HepG2 (cell line): Measurements from ENCODE around the gene SYNGR2. TPM values are rescaled to one million over a fixed set of nuclear protein-coding genes. Genes with fewer than 3 reads are reported as not detected.
A peak's percentile ranks its signal among the peaks of the same experiment; 100 is the strongest.

Source experiments
- CBFB ChIP-seq: sonication (generic); formaldehyde crosslinking; IDR thresholded peaks from 2 replicates; pipeline ENCODE4 v1.4.0; 2020; ENCODE audit warnings: missing genetic modification reagents
- HNRNPH1 ChIP-seq: fragments of 200-400 bp; formaldehyde crosslinking; optimal IDR thresholded peaks from 2 replicates; pipeline ENCODE3; 2017; ENCODE audit warnings: mild to moderate bottlenecking, low read depth, low read length
- NPAS2 ChIP-seq: sonication (generic); formaldehyde crosslinking; IDR thresholded peaks from 2 replicates; pipeline ENCODE4 v1.8.0; 2022; ENCODE audit warnings: mild to moderate bottlenecking, missing genetic modification reagents, borderline replicate concordance
- ZBTB21 ChIP-seq: sonication (generic); formaldehyde crosslinking; IDR thresholded peaks from 2 replicates; pipeline ENCODE4 v1.4.0; 2020; ENCODE audit warnings: missing genetic modification reagents
- ZNF296 ChIP-seq: sonication (generic); formaldehyde crosslinking; conservative IDR thresholded peaks from 2 replicates; pipeline ENCODE4 v1.5.0; 2020; ENCODE audit warnings: mild to moderate bottlenecking, missing genetic modification reagents
- ZNF317 ChIP-seq: sonication (generic); formaldehyde crosslinking; IDR thresholded peaks from 2 replicates; pipeline ENCODE4 v1.5.0; 2020; ENCODE audit warnings: mild to moderate bottlenecking, missing genetic modification reagents
- ZNF530 ChIP-seq: sonication (generic); formaldehyde crosslinking; IDR thresholded peaks from 2 replicates; pipeline ENCODE4 v1.5.0; 2020; ENCODE audit warnings: low read depth, mild to moderate bottlenecking, missing genetic modification reagents
- ZNF605 ChIP-seq: sonication (generic); formaldehyde crosslinking; IDR thresholded peaks from 2 replicates; pipeline ENCODE4 v1.8.0; 2022; ENCODE audit warnings: mild to moderate bottlenecking, missing genetic modification reagents
- ZNF709 ChIP-seq: sonication (generic); formaldehyde crosslinking; IDR thresholded peaks from 2 replicates; pipeline ENCODE4 v1.5.0; 2020; ENCODE audit warnings: mild to moderate bottlenecking, missing genetic modification reagents
- ZNF781 ChIP-seq: sonication (generic); formaldehyde crosslinking; IDR thresholded peaks from 2 replicates; pipeline ENCODE4 v1.5.1; 2020; ENCODE audit warnings: borderline replicate concordance, mild to moderate bottlenecking, missing genetic modification reagents; ENCODE audit errors: not compliant biosample characterization
- ZNF788 ChIP-seq: sonication (generic); formaldehyde crosslinking; IDR thresholded peaks from 2 replicates; pipeline ENCODE4 v1.5.0; 2020; ENCODE audit warnings: mild to moderate bottlenecking, missing genetic modification reagents, borderline replicate concordance
- polyA plus RNA-seq, 8 experiments: library from polyadenylated mRNA; depleted of rRNA in 3 of 8; stranded (reverse) in 7 of 8; unstranded in 1 of 8; fragments of >200 nt; fragmentation: Illumina TruSeq in 4 of 8; extraction: Trizol in 4 of 8; gene quantifications; 2 replicates each; pipeline versions ENCODE4 v1.2.1 to v1.2.3, GENCODE V29; 2011 to 2016; ENCODE audit warnings: low read depth in 4 of 8, missing spikeins in 1 of 8, mixed read lengths in 1 of 8; ENCODE audit not compliant: insufficient read depth in 1 of 8
- total RNA-seq, 5 experiments: library from RNA; depleted of rRNA; stranded (reverse); fragments of >200 nt; fragmentation: Illumina TruSeq; extraction: Trizol; gene quantifications; 2 replicates each; pipeline ENCODE4 v1.2.3, GENCODE V29; 2016; ENCODE audit warnings: low read depth in 1 of 5
- TF ChIP-seq, protein P1 (sequence below): sonication (generic); formaldehyde crosslinking; IDR thresholded peaks from 2 replicates; pipeline ENCODE4 v1.8.1; 2022; ENCODE audit warnings: low read depth, mild to moderate bottlenecking, missing genetic modification reagents
- TF ChIP-seq, protein P2 (sequence below): sonication (generic); formaldehyde crosslinking; IDR thresholded peaks from 2 replicates; pipeline ENCODE4 v1.8.0; 2022; ENCODE audit warnings: missing genetic modification reagents, low read depth, mild to moderate bottlenecking, borderline replicate concordance
- TF ChIP-seq, protein P3 (sequence below): sonication (generic); formaldehyde crosslinking; IDR thresholded peaks from 2 replicates; pipeline ENCODE4 v1.5.0; 2020; ENCODE audit warnings: missing genetic modification reagents
- TF ChIP-seq, protein P4 (sequence below): sonication (generic); formaldehyde crosslinking; IDR thresholded peaks from 2 replicates; pipeline ENCODE4 v1.4.0; 2020; ENCODE audit warnings: mild to moderate bottlenecking, missing genetic modification reagents, borderline replicate concordance
- TF ChIP-seq, protein P5 (sequence below): sonication (generic); formaldehyde crosslinking; IDR thresholded peaks from 2 replicates; pipeline ENCODE4 v1.8.0; 2022; ENCODE audit warnings: mild to moderate bottlenecking, missing genetic modification reagents
- TF ChIP-seq, protein P6 (sequence below): sonication (generic); formaldehyde crosslinking; IDR thresholded peaks from 2 replicates; pipeline ENCODE4 v1.8.1; 2023; ENCODE audit warnings: missing genetic modification reagents, inconsistent platforms, borderline replicate concordance
- TF ChIP-seq, protein P7 (sequence below): IDR thresholded peaks from 2 replicates; pipeline ENCODE4 v1.6.1; 2016; ENCODE audit warnings: low read depth, borderline replicate concordance

Gene SYNGR2
- total and polyA plus RNA-seq, 2 of the 13 experiments (the other 11 are each of a cell fraction or from before 2014, with no cell fraction given): 46.7 to 170 TPM

DNA sequence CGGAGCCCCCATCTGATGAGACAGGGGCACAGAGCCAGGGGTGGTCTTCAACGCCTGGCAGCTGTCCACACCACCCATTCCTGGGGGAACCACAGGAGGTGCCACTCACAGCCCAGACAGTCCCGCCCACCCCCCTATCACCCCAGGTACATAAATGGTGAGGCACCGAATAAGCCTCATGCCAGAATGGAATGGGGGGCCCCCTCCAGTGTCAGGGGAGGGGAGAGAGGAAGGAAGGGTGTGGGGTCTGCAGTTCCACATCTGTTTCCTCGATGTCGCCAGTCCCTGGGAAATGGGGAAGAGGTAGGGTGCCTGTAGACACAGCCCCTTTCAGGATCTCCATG, 41.5 kb upstream of the SYNGR2 start (continued):
- TF ChIP-seq, protein P1, sequence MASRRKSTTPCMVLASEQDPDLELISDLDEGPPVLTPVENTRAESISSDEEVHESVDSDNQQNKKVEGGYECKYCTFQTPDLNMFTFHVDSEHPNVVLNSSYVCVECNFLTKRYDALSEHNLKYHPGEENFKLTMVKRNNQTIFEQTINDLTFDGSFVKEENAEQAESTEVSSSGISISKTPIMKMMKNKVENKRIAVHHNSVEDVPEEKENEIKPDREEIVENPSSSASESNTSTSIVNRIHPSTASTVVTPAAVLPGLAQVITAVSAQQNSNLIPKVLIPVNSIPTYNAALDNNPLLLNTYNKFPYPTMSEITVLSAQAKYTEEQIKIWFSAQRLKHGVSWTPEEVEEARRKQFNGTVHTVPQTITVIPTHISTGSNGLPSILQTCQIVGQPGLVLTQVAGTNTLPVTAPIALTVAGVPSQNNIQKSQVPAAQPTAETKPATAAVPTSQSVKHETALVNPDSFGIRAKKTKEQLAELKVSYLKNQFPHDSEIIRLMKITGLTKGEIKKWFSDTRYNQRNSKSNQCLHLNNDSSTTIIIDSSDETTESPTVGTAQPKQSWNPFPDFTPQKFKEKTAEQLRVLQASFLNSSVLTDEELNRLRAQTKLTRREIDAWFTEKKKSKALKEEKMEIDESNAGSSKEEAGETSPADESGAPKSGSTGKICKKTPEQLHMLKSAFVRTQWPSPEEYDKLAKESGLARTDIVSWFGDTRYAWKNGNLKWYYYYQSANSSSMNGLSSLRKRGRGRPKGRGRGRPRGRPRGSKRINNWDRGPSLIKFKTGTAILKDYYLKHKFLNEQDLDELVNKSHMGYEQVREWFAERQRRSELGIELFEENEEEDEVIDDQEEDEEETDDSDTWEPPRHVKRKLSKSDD (CRISPR knock-in tag): no peak
- TF ChIP-seq ZNF605 (CRISPR knock-in tag): 0 out of 2 replicates have a peak, but pooled peaks have one; percentile 16
- TF ChIP-seq, protein P2, sequence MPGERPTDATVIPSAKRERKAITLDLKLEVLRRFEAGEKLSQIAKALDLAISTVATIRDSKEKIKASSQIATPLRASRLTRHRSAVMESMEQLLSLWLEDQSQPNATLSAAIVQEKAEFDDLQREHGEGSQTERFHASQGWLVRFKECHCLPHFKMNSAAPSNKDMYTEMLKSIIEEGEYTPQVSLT (CRISPR knock-in tag): no peak
- TF ChIP-seq ZNF296 (CRISPR knock-in tag): no peak
- 0 out of 2 replicates have a peak, but pooled peaks have one; percentile 5 for TF ChIP-seq ZNF788 (CRISPR knock-in tag)
- TF ChIP-seq CBFB: no peak
- TF ChIP-seq, protein P3, sequence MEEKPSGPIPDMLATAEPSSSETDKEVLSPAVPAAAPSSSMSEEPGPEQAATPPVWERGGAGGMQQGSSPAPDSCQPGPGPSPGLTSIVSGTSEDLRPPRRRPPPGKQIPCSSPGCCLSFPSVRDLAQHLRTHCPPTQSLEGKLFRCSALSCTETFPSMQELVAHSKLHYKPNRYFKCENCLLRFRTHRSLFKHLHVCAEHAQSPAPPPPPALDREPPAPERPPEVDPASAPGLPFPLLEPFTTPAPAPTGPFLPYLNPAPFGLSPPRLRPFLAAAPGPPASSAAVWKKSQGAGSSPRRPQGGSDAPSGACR: no peak; the same call in 1 of the 2 replicates
- TF ChIP-seq, protein P4, sequence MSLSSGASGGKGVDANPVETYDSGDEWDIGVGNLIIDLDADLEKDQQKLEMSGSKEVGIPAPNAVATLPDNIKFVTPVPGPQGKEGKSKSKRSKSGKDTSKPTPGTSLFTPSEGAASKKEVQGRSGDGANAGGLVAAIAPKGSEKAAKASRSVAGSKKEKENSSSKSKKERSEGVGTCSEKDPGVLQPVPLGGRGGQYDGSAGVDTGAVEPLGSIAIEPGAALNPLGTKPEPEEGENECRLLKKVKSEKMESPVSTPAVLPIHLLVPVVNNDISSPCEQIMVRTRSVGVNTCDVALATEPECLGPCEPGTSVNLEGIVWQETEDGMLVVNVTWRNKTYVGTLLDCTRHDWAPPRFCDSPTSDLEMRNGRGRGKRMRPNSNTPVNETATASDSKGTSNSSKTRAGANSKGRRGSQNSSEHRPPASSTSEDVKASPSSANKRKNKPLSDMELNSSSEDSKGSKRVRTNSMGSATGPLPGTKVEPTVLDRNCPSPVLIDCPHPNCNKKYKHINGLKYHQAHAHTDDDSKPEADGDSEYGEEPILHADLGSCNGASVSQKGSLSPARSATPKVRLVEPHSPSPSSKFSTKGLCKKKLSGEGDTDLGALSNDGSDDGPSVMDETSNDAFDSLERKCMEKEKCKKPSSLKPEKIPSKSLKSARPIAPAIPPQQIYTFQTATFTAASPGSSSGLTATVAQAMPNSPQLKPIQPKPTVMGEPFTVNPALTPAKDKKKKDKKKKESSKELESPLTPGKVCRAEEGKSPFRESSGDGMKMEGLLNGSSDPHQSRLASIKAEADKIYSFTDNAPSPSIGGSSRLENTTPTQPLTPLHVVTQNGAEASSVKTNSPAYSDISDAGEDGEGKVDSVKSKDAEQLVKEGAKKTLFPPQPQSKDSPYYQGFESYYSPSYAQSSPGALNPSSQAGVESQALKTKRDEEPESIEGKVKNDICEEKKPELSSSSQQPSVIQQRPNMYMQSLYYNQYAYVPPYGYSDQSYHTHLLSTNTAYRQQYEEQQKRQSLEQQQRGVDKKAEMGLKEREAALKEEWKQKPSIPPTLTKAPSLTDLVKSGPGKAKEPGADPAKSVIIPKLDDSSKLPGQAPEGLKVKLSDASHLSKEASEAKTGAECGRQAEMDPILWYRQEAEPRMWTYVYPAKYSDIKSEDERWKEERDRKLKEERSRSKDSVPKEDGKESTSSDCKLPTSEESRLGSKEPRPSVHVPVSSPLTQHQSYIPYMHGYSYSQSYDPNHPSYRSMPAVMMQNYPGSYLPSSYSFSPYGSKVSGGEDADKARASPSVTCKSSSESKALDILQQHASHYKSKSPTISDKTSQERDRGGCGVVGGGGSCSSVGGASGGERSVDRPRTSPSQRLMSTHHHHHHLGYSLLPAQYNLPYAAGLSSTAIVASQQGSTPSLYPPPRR: no peak
- no peak for TF ChIP-seq ZBTB21 (CRISPR knock-in tag)
- 0 out of 2 replicates have a peak, but pooled peaks have one; percentile 11 for TF ChIP-seq ZNF709 (CRISPR knock-in tag)
- 0 out of 2 replicates have a peak, but pooled peaks have one; percentile 23 for TF ChIP-seq ZNF317
- TF ChIP-seq HNRNPH1: no peak
- TF ChIP-seq ZNF781 (CRISPR knock-in tag): peak; percentile 42
- TF ChIP-seq, protein P5, sequence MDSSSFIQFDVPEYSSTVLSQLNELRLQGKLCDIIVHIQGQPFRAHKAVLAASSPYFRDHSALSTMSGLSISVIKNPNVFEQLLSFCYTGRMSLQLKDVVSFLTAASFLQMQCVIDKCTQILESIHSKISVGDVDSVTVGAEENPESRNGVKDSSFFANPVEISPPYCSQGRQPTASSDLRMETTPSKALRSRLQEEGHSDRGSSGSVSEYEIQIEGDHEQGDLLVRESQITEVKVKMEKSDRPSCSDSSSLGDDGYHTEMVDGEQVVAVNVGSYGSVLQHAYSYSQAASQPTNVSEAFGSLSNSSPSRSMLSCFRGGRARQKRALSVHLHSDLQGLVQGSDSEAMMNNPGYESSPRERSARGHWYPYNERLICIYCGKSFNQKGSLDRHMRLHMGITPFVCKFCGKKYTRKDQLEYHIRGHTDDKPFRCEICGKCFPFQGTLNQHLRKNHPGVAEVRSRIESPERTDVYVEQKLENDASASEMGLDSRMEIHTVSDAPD (CRISPR knock-in tag): no peak
- TF ChIP-seq, protein P6, sequence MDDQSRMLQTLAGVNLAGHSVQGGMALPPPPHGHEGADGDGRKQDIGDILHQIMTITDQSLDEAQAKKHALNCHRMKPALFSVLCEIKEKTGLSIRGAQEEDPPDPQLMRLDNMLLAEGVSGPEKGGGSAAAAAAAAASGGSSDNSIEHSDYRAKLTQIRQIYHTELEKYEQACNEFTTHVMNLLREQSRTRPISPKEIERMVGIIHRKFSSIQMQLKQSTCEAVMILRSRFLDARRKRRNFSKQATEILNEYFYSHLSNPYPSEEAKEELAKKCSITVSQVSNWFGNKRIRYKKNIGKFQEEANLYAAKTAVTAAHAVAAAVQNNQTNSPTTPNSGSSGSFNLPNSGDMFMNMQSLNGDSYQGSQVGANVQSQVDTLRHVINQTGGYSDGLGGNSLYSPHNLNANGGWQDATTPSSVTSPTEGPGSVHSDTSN (CRISPR knock-in tag): no peak
- TF ChIP-seq, protein P7, sequence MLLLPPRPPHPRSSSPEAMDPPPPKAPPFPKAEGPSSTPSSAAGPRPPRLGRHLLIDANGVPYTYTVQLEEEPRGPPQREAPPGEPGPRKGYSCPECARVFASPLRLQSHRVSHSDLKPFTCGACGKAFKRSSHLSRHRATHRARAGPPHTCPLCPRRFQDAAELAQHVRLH (CRISPR knock-in tag): no peak
- TF ChIP-seq ZNF530: no peak
- no peak for TF ChIP-seq NPAS2 (CRISPR knock-in tag)
